Measurements from ENCODE around the gene ZMAT3.
A peak's percentile ranks its signal among the peaks of the same experiment; 100 is the strongest.
"Not testable (repeated sequence)": the region's sequence is repeated elsewhere in the genome, so short reads cannot be mapped to it uniquely, and the experiment has no call there.

ZMAT3 gene

GRCh38 chr3:179071323-179072099 lies at the start of gene ZMAT3:
Gene ZMAT3 (minus strand): TSS chr3:179071809. CDS start chr3:179067752, 4,057 bp downstream.
- peak; percentile 92 for DNase-seq

- DNase-seq = no peak
These were observed 45.2 kb upstream of the ZMAT3 start for GRCh38 chr3:179116816-179117215.

- not testable (repeated sequence) for DNase-seq
These were observed 43.8 kb upstream of the ZMAT3 start for GRCh38 chr3:179115444-179115843.

- no peak for DNase-seq
These were observed 42.3 kb upstream of the ZMAT3 start for GRCh38 chr3:179113903-179114302.

- no peak for DNase-seq
These were observed 36.5 kb upstream of the ZMAT3 start for GRCh38 chr3:179108086-179108485.

GRCh38 chr3:179107617-179108016 lies 36.0 kb upstream of the ZMAT3 start:
- no peak for DNase-seq

- no peak for DNase-seq
These were observed 34.3 kb upstream of the ZMAT3 start for GRCh38 chr3:179105881-179106280.

- no peak for DNase-seq
These were observed 29.0 kb upstream of the ZMAT3 start for GRCh38 chr3:179100652-179101051.

GRCh38 chr3:179098388-179099077 lies 26.9 kb upstream of the ZMAT3 start:
- DNase-seq = no peak

- no peak for DNase-seq
These were observed 22.2 kb upstream of the ZMAT3 start for GRCh38 chr3:179093807-179094206.

- no peak for DNase-seq
These were observed 19.5 kb upstream of the ZMAT3 start for GRCh38 chr3:179091113-179091512.

- no peak for DNase-seq
These were observed 16.7 kb upstream of the ZMAT3 start for GRCh38 chr3:179088306-179088705.

GRCh38 chr3:179083977-179084376 lies 12.4 kb upstream of the ZMAT3 start:
- DNase-seq = no peak

- DNase-seq = no peak
These were observed 10.8 kb upstream of the ZMAT3 start for GRCh38 chr3:179082416-179082815.

GRCh38 chr3:179081885-179082284 lies 10.3 kb upstream of the ZMAT3 start:
- no peak for DNase-seq

- no peak for DNase-seq
These were observed 7.9 kb upstream of the ZMAT3 start for GRCh38 chr3:179079537-179079936.

- no peak for DNase-seq
These were observed 4.8 kb upstream of the ZMAT3 start for GRCh38 chr3:179076243-179077027.

- no peak for DNase-seq
These were observed 3.0 kb upstream of the ZMAT3 start for GRCh38 chr3:179074656-179075055.

GRCh38 chr3:179073816-179074215 lies 2.2 kb upstream of the ZMAT3 start:
- no peak for DNase-seq

- no peak for DNase-seq
These were observed 460 bp upstream of the ZMAT3 start for GRCh38 chr3:179072100-179072438.

GRCh38 chr3:179071027-179071322 lies 634 bp downstream of the ZMAT3 start:
- no peak for DNase-seq

GRCh38 chr3:179069762-179070390 lies 1.7 kb downstream of the ZMAT3 start:
- no peak for DNase-seq

GRCh38 chr3:179068779-179069530 lies 2.7 kb downstream of the ZMAT3 start:
- DNase-seq = no peak

Data from right forelimb (tissue), 1 donor.